Forelimb muscle (tissue), 1 donor: ENCODE data around the gene LIPT2. TPM values are rescaled to one million over a fixed set of nuclear protein-coding genes. Genes with fewer than 3 reads are reported as not detected.

Experiments
- DNase-seq: peaks from one replicate; pipeline ENCODE4 v3.0.0-alpha.2; 2013; ENCODE audit warnings: low read depth
- polyA plus RNA-seq: library from polyadenylated mRNA; unstranded; fragments of 120-200 nt; gene quantifications from one replicate; pipeline ENCODE4 v1.2.1, GENCODE V29; 2013; ENCODE audit not compliant: insufficient read length

LIPT2 gene
- polyA plus RNA-seq, 1 donor = 1.9 TPM

DNA sequence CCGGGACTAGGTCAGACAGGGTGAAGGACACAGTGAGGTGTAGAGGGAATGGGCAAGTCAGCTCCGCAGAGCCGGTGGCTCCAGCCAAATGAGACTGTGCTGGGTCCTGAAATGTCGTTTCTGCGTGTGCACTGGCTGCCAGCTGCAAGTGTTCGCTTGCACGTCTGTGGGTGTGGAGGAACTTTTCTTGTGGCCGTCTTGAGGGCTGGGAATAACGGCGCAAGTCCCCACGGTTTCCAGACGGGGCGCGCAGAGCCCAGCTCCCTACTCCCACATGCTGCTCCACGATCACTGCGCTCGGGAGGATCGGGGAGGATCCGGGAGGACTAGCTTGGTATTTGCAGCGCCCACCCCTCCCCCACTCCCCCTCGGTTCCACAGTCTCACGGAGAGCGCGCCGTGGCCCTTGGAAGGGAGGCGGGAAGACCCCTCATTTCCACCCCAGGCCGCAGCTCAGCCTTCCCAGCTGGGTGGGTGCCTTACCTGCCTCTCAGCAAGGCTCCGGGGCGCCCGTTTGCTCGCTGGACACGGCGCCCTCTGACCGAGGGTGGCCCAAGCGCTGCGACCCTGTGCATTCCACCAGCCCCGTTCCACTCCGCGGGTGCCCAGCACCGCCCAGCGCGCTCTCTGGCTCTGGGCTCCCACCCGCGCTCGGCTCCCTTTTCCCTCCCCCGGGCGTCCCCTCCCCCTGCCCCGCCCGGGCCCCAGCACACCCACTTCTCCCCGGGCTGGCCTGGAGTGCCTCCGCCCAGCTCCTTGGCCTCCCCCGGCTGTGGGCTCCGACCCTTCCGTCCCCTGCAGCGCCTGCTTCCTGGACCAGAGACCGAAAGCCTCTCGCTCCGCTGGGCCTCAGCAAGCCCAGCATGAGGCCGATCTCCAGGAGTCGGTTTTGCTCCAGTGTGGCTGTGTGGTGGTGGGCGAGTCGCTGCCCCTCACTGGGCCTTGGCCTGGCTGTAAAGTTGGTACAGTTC, 26.3 kb downstream of the LIPT2 start, which contains the start of gene KCNE3:
TSS of gene KCNE3 (minus strand) at position 634 of the 970 bp plus-strand sequence. CDS start 9,986 bp downstream, outside the sequence.
- DNase-seq = no peak

DNA sequence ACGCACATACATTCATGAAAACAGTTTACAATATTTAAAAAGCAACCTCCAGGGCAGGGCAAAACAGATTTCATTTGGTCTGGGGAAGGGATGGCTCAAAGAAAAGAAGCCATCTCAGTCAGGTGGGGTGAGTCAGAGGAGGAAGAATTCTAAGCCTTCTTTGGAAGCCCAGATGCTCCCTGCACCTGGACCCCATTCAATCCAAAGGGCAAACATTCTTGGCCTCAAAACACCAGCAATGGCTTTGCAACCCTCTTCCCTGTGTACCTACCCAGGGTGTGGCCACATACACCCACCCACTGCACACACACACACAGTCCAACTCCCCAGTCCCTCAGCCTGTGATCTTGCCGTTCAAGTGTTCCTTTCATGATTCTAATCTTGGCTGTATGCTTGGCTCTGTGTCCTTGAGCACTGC, 28.2 kb downstream of the LIPT2 start:
- DNase-seq = no peak

DNA sequence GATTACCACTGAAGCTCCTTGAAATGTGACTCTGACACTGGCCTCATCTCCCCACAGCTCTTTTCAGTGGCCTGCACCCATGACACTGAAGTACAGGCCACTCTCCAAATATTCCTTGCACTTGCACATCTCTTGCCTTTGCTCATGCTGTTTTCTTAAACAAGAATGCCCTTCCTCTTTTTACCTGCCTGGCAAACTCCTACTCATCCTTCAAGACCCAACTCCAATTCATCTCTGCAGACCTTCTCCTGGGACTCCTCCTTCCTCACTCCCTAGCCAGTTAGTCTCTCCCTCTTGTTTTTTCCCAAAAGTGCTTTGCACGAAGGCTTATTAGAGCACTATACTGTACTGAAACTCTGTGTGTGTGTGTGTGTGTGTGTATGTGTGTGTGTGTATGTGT, 28.8 kb downstream of the LIPT2 start:
- DNase-seq = no peak

DNA sequence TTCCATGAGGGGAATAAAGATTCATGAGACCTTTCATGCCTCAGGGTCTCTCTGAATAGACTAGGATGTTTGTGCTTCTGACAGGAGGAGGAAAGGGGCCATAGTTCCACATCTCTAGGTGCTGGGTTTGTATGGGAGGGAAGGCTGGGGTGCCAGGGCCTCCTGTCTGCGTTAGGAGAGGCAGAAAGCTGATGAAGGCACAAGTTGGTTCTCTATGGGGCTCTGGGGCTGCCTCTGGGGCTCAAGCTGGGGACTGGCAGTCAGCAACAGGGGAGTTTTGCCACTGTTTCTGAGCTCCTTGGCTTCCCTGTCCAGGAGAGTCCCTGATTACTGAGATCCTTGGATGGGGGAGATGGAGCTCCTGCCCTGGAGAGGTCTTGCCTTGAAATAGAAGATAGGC, 30.3 kb downstream of the LIPT2 start:
- no peak for DNase-seq

DNA sequence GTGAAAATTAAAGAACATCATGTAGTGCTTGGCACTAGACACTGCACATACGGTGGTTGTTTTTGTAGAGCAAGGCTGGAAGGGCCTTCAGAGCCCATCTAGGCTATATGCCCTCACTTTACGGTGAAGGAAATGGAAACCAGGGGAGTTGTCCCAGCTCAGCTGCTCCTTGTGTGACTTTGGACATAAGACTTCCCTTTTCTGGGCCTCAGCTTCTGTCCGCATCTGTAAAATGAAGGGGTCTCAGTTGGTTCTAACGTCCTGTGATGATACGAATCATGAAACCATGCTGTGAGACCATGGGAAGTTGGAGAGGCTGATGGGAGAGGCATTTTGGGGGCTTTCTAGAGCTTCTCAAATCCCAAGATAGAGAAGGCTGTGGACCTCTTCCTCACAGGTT, 30.9 kb downstream of the LIPT2 start:
- DNase-seq = no peak

DNA sequence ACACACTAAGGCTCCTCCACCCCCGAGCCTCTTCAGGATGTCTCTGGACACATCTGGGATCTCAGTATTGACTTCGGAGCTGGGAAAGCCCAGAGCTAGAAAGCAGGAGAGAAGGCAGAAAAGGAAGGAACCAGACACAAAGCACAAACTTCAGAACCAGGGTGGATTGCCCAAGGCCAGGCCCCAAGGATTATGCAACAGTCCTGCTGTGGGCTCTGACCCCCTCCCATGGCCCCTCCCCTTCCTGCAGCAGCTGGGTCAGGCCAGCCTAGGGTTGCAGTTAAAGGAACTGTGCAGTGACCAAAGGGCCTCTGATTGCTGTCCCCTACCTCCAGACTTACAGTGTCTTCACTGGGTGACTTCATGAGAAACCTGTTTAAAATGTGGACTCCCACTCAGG, 31.5 kb downstream of the LIPT2 start:
- DNase-seq = no peak

DNA sequence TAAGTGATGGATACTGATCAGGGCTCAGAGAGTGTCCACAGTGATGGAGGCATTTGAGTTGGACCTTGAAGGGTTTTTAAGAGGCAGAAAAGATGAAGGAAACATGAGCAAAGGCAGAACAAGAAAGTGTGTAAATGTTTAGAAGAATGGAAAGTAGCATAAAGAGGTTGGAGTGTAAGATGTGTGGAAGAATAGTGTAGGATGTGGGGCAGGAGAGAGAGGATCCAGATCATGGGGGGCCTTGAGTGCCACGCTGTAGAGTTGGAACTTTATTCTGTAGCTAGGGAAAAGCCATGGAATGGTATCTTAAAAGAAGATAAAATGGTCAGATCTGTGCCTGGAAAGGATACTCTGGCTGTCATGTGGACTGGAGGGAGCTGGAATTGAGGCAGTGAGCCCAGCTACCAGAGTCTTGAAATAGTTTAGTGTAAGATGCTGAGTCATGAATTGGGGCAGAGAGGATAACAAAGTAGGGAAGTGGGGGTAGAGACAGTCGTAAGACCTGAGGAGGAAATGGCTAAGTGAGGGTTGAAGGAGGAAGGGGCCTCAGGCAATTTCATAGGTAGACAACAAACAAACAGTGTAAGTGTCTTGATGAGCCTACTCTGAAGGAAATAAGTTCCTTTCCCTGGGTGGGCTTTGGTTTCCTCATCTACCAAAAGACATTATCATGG, 32.9 kb downstream of the LIPT2 start:
- DNase-seq = no peak

DNA sequence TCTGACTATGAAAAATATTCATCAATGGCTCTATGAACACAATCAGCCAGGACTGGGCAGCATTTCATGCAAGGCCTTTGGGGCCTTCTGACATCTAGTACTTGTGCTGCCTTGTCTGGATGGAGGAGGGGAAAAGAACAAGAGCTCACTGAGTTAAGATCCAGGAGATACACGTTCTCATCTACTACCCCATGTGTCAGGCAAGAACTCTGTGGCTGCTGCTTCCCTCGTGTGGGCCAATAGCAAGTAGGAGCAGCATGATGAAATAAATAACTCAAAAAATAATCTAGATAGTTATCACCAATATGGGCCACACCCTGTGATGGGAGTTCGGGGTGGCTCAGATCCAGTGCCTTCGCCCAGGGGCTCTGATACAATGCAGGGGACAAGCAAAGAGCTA, 33.5 kb downstream of the LIPT2 start:
- DNase-seq = no peak

DNA sequence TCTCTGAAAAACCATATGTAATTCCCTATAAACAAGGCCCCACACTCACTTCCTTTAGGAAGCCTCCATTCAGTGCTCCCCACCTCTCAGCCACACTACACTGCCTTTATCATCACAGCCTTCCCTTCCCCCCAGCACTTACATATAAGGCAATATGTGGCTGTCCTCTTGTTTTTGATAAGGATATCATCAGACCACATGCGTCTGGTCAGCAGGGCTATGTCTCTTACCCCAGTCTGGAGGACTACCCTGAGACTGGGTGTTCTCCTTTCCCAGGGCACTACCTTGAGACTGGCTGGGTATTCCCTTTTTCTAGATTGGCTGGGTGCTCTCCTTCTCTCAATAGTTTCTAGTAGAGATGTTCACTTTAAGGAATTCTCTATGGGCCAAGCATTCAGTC, 33.9 kb downstream of the LIPT2 start:
- no peak for DNase-seq

DNA sequence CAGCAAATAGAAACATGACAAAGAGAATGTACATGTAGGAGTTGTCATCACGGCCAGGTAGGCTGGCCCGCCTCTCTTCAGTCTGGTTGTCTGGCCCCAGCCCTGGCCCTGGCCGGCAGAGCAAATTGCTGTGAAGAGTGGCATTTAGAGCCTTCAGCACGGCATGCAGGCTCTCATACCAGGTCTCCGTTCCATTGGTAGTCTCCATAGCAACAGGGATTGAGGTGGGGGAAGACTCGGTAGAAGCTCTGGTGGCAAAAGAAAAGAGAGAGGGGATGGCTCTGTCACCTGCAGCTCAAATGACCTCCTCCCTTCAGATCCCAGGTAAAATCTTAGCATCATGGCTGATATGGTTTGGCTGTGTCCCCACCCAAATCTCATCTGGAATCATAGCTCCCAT, 36.2 kb downstream of the LIPT2 start:
- no peak for DNase-seq

DNA sequence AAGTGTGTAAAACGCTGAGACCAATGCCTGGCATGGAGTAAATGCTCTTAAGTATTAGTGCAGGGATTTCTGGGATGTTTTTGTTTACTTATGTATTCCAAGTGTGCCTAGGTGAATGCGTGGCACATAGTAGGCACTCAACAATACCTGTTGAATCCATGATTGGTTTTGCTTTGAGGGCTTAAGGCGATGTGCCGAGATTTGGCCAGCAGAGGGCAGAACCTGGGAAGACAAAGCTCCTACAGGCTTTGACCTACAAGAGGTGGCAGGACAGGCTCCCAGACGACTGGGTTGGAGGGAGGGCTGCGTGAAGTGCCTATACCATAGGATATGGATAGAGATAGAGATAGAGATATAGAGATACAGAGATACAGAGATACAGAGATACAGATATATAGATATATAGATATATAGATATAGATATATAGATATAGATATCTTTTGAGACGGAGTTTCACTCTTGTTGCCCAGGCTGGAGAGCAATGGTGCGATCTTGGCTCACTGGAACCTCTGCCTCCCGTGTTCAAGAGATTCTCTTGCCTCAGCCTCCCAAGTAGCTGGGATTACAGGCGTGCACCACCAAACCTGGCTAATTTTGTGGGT, 40.0 kb downstream of the LIPT2 start:
- no peak for DNase-seq

DNA sequence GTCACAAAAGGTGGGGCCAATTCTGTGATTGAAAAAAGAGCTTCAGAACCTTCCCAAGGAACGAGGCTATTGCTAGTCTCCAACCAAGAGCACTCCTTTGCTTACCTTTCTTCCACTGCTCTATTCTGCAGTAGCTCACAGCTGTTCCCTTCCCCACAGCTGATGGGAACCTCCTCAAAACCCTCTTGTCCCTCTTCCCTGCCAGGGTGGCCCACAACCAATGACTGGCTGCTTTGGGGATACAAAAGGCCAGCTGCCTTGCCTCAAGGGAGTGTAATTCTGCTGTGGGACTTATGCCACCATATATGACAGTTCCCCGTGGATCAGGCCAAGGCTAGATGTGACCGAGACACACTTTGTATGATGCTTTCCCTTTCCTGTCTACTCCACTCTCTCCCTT, 41.2 kb downstream of the LIPT2 start:
- no peak for DNase-seq

DNA sequence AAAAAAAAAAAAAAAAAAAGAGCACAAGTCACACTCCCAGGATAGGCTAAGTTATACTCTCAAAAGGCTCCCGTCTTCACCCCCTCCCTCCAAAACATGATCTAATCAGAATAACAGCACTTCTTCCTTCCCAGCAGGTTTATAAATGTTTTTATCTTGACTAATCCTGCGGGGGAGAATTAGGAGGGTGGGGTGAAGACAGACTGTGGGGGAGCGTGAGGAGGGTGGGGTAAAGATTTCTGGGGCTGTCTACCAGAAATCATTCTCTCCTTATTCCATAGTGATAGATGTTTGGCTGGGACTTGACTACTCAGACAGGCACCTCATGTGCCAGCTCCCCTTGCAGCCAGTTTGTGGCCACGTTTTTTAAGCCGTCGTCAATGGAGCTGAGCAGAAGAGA, 43.2 kb downstream of the LIPT2 start:
- no peak for DNase-seq

DNA sequence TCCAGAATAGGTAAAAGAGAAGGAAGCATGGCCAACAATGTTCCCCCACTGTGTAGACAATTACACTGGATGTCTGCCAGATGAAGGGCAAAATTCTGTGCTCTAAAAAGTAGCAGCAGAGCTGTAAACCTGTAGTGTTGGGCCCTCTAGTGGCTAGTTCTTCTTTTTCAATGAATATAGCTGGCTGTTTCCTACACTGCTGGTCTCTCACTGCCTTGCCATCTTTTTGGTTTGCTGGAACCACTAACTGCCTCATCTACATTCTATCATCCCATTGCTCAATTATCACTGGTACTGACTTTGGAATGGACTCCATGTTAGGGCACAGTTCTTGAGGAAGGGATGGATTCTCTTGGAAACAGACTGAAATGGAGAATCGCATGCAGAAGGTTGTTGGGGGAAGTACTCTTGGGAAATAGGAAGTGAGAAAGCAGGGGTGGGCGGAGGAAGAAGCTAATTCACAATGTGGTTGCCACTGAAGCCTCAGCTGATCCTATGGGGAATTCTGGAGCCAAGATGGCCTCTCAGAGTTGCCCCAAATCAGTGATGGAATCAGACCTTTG, 44.1 kb downstream of the LIPT2 start:
- no peak for DNase-seq

DNA sequence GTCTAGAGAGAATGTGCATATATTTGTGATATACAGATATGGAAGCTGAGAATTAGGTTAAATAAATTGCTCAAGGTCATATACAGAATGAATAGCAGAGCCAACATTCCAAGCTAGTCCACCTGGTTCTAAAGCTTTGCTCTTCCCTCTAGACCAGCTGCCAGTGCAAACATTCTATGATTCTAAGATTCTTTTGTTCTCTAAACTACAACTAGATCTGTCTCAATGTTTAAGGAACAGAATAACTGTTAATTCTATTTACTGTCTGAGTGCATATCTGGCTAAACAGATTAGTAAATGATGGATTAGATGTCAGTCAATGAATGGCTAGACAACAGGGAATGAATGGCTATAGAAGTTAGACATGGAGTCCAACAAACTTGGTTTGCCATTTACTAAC, 45.8 kb downstream of the LIPT2 start:
- DNase-seq = no peak

DNA sequence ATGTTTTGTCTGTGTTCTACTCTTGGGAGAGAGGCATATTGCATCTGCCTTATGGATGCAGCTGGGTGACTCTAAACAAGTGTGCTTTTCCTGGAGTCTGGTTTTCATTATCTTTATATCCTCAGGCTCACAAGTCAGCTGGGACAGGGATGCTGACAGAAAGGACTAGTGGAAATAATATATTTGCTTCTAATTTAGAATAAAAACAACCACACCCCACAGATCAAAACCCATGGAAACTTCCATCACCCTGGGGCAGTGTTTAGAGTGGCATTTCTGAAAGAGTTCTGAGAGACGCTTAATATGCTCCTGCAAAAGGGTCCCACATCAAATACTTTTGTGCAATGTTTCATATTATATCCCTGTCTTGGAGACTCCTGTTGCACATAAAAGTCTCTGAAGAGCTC, 47.0 kb downstream of the LIPT2 start:
- DNase-seq = no peak

DNA sequence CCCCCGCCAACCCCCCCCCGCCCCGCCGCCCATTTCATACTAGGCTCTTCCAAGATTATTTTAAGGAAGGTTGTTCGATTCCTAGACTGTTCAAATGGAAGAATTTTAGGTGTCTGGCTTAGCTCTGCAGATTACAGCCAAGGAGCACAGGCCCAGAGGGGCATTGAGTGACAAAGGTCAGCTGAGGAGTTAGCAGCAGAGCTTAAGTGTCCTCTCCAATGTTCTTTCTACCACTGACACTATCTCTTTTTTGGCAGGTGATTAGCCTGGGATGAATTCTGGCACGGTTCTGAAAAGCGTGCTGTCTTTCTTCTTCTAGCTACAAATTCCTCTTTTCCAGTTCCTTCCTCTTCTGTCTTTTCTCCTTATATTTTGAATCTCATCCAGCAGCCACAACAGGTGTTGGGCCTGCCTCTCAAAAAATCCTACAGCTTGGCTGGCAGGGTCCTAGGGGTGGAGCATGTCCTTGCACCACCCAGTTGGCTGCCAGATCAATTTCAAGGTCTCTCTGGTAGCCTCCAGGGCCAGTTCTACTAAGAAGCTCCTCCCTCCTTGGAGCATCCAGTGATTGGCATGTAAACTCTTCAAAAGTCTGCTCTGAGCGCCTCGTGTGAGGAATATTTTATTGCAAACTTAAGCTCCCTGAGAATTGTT, 49.2 kb downstream of the LIPT2 start:
- no peak for DNase-seq

DNA sequence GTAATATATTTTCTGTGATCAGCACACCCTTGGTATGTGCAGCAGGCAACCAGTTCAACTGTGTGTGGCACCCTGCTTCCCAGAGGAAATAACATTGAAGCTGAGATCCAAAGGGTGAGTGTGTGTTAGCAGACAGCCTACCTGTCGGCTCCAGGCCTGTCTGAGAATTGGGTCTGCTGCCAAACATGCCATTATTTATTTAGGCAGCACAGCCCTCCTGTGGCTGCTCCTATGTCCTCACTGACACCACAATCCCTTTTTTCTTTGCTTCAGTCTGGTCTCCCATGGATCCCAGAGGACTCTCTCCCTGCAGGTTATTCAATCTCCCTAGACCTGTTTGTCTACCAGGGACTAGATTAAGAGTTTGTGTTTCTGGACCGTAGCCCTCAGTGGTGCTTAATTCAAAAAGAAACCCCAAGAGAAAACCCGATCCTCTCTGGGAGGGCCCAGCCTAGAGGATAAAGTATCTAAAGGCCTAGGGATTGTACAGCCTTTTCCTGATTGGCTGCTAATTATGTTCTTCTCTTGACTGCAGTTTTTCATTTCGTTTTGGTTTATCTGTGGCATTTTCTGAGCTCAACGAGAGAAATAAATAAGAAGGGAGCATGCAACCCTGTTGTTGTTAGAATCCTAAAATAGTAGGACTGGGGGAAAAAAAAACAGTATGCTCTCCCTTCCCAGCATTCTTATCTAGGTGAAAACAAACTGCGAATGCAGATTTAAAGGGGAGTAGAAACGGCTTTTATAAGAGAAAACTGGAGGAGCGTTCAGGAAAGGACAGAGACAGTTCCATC, 50.3 kb downstream of the LIPT2 start:
- DNase-seq = no peak

DNA sequence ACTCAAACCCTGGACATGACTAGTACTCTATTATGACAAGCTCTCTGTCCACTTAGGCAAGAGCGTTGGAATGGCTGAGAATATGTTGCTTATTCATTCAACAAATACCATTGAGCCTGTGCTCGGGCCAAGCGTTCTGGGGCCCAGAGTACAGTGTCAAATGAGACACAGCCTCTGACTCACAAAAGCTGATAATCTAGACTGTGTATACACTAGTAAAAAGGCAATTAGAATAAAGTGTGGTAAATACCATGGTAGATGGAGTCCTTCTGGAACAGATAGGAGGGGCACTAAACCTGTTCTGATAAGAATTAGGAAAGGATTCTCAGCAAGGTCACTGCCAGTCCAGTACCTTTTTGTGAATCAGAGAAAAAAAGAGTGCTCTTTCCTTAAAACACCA, 50.9 kb downstream of the LIPT2 start:
- DNase-seq = no peak
